Dedifferentiated amniotic fluid mesenchymal stem cell (primary cell): ENCODE results near the gene RHOH.

Experiments
- DNase-seq: peaks from one replicate; pipeline ENCODE4 v3.0.0-alpha.2; 2016; ENCODE audit errors: extremely low spot score

RHOH gene

DNA sequence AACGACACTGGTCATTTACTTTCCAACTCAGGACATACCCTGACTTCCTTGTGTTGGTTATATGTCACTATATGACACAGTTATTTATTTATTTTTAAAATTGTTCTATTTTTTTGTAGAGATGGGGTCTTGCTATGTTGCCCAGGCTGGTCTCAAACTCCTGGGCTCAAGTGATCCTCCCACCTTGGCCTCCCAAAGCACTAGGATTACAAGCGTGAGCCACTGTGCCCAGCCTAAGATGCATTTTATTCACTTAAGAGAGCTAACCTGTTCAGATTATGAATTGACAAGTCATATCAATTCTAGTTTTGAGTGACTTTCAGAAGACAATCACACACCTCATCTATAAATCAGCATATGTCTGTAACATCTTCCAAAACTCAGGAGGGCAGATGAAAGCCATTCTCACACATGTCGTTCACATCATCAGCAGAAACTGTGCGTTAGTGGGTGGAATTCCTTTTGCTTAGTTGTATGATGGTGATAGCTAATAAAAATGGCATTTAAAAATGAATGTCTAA is 9.4 kb upstream of the RHOH start:
- DNase-seq, result no peak

DNA sequence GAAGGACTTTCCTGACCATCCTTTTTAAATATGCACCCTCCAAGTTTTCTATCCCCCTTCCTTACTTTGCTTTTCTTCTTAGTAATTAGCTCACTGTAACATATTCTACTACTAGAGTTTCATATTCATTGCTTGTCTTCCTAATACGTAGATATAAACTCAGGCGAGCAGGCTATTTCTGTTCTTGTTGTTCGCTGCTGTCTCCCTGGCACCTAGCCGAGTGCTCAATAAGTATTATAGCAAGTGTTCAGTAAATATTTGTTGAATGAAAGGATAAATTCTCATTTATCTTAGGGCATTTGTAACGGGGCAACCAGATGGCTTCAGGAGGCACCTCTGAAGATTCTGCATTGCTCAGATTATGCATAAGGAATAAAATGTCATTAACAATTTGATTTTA is 6.8 kb upstream of the RHOH start:
- DNase-seq, result no peak

DNA sequence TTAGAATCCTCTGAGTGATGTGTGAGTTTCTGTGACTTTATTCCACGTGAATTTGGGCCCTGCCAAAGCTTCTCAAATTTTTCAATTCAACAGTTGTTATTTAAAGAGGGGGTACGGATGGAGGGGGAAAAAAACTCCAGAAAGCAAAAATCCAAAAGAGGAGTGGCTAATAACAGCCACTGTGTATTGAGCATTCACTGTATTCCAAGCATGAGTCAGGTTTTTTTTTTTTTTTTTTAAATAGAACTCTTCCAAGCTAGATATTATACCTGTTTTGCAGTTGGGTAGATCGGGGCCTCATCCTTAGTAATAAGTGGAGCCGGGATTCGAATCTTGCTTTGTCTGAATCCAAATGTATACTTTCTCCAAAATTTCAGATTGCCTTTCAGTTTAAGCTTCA is 6.4 kb upstream of the RHOH start:
- DNase-seq, result no peak

DNA sequence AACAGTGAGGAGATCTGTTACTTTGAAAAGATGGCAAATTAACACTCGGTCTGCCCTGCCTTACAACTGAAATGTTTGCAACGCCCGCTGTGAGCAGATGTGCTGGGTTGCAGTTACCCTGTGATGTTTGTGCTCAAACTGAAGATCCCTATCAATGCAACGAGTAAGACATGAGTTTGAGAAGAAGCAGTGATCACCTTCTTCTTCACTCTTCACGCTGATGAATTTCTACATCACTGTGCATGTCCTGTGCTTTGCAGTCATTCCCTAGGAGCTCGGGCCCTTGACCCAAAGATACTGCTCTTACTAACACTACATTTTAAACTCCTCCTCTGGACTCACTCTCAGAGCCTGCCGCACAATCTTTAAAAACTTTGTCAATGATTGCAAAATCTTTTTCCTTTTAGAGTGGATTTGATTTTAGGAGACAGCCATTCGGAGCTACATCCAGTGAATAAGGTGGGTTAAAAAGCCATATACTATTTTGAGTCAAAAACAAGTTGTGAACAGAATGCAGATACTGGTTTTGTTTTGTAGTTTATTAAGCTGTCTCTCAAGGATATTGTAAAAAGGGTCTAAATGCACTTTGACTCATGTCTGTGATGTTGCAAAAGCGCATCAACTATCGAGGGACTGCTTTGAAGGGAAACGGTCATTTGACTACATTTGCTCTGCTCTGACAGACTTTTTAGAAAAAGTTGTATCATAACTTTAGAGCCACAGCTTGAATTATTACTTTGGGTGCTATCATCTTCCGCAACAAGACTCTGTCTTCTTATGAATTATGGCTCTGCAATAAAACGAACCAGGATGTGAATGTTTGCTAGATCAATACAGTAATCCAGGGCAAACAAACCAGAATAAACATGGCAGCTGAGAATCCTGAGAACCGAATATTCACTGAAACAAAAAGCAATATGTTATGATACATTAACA is 5.7 kb upstream of the RHOH start:
- DNase-seq, result no peak

DNA sequence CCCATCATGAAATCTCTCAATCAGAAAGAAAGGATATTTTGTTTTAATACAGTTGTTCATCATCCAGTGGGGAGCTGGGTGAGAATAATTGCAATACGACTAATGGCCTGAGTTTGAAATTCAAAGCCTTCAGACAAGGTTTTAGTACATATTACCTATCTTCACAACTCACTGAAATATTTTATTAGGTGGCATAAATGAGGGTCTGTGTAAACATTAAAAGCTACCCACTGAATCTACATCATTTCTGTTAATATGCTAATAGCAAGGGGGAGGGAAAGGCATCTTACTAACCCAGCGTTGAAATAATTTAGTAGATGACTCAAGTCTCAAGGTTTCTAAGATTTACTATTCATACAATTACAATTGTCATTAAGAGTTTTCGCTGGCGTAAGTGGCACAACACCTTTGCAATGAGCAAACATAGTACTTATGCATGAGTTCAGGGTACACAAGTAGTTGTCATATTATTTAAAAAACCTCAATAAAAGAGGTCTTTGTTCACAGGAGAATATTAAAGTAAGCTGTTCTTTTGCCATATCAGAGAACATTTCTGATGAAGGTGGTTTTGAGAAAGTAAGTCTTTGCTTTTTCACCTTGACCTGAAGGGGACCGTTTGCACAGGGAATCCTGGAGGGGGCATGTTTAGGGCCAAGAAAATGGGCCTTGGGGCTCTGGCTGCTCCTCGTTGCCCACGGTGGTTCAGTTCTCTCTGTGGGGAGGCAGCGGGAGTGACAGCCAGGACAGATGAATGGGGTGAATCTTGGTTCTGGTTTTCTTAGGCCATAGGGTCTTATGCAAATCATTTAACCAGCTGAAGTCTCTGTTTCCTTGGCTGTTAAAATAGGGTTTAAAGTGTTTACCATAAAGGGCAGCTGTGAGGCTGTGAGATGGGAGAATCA is 4.5 kb upstream of the RHOH start:
- DNase-seq, result no peak

DNA sequence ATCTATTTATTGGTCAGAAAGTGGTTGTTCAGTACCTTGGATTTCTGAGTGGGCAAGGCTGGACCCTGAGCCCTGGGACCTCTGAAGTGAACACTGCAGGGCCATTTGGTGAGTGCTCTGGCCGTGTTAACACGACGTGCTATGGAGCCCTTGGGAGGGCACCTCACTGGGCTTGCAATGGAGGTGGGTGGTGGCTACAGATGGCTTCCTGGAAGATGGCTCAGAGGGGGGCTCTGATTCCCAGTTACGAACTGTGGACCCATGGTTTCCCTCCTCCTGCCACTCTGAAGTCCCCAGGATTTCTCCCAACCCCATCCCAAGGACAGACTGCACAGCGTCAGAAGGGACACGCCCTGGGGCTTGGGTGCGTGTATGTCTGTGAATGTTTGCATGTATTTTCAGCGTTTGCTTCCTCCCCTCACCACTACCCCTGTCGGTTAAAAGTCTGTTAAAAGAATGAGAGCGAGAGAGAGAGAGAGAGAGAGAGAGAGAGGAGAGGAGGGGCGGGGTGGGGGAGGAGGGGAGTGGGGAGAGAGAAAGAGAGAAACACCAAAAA is 3.7 kb upstream of the RHOH start:
- DNase-seq, result no peak

DNA sequence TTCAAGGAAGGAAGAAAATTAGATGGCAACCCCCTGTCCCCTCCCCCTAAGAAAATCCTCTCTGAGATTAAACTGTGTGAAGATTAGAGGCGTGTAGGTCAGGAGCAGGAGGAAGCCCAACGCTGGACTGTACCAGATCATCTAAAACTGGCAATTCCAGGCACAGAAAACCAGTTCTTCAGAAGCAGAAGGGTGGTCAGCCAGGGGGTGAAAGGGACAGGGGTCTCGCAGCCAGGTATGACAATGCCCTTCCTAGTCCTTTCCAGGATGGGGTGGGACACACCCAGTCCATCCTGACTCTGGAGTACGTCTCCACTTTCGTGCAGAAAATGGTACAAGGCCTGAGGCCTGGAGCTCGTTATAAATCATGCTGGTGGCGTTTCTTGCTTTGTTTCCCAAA is 3.3 kb upstream of the RHOH start:
- no peak for DNase-seq

DNA sequence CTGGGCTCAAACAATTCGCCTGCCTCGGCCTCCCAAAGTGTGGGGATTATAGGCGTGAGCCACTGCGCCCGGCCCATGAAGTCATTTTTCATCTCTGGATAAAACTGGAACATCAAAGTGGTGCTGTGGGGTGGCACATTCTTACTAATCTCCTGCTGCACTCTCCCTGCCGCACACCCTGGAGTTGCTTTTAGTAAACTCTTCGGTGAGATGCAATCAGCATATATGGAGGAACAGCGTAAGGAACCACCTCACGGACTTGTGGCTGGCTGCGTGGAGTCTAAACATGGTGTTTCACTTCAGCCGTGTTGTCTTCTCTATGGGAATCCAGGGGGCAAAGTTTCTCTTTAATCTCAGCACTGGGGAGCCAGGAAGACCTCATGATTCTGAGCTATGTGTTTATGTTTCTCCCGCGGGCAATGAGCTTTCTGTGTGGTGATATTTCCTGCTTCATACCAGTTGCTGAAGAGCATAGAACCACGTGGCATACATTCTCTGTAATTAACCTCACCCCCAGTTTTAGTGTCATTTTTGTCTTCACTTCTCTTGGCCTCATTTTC is 2.1 kb upstream of the RHOH start:
- no peak for DNase-seq

DNA sequence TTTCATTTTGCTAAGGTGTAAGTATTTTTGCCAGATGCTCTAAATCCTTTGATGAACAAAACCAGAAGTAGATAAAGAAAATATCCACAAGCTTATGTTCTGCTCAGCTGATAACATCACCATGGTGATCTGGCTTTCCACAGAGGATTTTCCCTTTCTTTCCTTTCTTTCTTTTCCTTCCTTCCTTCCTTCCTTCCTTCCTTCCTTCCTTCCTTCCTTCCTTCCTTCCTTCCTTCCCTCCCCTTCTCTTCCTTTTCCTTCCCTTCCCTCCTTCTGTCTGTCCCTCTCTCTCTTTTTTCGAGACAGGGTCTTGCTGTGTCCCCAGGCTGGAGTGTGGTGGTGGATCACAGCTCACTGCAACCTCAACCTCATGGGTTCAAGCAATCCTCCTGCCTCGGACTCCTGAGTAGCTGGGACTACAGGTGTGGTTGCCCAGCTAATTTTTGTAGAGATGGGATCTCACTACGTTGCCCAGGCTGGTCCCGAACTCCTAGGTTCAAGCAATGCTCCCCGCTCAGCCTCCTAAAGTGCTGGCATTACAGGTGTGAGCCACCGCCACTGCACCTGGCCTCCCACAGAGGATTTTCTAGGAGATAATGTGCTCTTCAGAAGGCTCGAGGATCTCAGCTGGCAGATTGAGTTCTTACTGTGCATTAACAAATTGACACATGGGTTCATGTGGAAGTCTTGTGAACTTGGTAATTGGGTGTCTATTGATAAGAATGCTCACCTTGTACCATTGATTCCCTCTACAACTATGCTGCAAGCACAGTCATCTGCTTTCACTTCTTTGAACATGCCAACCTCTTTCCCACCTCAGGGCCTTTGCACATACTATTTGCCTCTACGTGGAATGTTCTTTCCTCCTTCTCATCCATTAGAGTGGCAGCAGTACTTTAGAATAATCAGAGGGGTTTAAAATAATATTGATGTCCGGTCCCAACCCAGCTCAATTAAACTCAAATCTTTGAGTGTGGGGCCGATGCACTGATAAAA is 1.4 kb upstream of the RHOH start:
- no peak for DNase-seq

DNA sequence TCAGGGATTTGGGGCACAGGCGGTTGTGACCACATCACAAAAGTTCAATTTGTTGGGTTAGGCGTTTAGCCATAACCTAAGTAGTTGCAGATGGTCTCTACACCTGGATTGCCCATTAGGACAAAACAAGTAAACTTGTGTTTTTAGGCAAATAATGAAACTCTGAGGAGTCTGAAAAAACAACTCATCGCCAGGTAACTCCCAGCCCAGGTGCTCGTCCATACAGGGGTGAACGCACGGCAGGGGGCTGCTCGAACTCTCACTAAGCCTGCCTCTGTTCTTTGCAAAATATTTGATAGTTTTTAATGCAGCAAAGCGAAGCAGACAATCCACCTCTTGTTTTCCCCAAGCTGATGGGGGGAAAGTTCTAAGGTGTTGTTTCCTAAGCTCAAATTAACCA is 559 bp upstream of the RHOH start:
- no peak for DNase-seq

DNA sequence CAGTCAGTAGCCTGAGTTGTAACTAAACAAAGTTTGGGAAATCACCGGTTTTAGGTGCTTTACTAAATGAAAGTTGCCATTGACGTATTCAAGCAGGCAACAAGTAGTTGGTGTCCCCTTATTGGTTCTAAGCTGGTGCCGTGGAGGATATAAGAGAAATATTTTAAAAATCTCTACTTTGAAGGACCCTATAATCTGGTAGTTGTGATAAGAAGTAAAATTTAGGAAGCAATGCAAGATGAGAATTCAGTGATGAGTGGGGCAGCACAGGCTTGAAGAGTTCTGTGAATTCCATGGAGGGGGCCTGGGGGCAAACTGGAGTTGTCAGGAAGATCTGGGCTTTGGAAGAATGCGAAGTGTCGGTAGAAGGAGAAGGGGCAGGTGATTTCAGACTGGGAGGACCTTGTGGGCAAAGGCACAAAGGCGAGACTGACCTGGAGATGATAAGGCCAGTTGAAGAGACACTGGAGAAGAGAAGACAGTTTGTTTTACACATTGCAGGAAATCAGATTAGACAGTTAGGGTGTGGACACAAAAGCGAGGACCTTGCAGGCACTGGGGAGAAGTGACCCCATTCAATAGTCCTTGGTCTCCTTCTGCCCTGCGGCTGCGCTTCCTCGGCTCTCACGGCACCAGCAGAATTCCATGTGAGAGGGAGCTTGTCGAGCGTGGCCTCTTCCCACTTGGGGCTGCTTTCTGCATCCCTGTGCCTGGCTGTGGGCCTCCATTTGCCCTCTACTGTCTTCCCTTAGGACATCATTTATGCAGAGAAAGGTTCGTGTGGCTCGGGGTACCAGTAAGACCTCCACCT is 1.3 kb downstream of the RHOH start:
- DNase-seq, result no peak

DNA sequence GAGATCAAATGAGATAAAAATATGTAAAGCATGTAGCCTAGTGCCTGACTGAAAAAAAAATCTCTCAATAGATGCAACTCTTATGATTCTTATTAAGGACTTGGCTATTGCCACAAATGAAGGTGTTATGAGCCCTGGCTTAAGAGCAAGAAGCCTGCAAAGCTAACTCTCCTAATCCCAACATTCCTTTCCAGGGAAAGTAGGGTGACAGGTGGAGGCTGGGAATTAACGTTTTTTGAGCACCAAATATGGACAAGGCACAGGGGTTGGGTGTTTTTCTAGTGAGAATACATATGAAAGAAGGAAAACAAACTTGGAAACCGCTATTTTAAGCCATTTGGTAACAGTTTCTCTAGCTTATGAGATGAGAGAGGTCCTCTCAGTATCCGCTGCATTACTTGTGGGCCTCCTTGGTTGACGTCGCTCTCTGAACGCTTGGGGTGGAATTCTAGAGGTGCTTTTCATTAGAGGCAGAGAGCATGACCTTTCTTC is 2.4 kb downstream of the RHOH start:
- DNase-seq, result no peak

DNA sequence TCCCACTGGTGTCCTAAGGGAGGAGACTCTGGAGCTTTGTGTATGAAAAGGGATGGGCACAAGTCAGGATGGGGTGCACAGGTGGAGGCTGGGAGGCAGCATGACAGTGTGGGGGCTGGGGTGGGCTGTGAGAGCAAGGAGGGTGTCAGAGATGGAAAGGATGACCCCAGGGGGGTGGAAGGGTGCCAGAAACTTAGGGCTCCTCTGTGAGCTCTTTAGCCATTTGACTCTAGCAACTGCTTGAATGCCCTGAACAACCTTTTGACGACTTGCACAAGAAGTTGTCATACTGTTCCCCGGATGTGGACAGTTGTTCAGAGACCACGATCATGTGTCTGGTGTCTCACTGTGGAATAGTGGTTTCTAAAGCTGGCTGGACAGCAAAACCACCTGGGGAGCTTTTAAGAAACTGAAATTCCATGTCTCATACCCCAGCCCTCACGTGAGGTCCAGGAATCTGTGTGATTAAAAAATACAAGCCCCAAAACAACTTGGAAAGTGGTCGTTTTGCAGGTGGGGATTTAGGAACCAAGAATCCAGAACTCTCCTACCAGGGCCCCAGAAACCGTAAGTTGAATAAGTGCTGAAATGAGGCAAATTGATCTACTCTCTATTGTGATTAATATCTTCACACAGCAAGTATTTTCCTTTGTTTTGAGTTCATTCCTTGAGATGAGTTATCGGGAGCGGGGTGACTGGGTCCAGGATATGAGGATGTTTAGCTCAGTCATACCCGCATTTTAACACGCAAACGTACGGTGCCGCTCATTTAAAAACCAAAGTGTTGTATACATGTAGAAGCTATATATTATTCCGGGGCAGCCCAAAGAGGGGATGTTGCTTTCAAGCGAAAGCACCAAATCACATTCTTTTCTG is 3.4 kb downstream of the RHOH start:
- DNase-seq, result no peak

DNA sequence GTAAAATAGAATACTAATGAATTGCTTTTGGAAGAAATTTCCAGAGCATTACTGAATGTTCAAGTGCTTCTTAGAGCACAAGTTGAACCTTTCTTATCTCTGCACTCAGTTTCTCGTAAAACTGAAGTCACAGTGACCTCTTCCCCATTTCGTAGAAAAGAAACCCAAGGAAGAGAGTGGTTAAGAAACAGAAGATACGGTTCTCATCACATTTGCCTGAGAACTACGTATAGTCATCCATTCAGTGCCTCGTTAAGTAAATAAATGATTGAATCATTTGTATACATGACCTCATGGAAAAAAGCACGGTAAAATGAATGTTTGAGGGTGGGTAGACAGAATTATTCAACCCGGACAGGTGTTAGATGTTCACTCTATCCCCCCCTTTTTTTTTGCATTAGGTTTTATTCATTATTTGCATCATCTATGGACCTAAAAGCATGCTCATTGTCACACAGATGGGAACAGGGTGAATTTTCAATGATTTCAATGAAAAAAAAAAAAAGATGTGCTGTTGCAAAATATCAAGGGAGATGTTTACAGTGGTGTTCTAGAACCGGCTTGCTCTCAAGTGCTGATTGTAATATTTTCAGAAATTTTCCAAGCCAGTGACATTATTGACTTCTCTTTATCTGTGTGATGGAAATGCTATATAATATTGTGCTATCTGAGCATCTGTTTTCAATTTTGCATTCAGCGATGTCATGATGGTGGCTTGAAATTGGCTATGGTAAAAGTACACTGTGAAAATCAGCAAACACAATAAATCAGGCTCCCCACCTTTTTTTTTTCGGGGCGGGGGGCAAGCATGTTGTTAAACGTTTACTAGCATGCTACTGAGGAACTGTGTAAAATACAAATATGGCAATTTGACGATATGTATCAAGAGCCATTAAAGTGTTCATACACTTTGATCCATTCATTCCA is 4.3 kb downstream of the RHOH start:
- no peak for DNase-seq

DNA sequence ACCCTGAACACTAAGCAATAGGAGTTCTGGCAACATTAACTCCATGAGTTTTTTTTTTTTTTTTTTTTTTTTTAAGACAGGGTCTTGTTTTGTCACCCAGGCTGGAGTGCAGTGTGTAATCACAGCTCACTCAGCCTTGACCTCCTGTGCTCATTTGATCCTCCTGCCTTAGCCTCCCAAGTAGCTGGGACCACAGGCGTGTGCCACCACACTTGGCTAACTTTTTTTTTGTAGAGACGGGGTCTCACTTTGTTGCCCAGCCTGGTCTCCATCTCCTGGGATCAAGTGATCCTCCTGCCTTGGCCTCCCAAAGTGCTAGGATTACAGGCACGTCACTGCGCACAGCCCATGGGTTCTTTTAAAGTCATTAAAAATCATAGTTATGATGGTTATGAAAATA is 5.1 kb downstream of the RHOH start:
- no peak for DNase-seq

DNA sequence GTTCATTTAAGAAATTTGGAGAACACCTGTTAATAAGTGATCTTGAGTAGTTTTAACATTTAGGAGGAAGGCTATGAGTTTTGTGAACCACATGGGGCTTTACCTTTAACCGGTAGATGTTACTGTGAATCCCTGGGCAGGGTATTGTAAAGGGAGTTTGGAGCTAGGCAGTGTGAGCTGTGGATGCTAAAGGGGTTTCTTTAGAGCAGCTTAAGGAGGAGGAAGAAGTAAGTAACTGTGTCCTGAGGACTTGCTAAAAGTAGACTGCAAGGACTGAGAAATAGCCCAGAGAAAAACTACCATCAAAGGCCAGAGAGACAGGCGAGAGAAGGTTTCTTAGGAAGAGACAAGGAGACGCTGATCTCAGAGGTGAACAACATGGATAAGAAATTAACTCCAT is 5.6 kb downstream of the RHOH start:
- DNase-seq, result no peak

DNA sequence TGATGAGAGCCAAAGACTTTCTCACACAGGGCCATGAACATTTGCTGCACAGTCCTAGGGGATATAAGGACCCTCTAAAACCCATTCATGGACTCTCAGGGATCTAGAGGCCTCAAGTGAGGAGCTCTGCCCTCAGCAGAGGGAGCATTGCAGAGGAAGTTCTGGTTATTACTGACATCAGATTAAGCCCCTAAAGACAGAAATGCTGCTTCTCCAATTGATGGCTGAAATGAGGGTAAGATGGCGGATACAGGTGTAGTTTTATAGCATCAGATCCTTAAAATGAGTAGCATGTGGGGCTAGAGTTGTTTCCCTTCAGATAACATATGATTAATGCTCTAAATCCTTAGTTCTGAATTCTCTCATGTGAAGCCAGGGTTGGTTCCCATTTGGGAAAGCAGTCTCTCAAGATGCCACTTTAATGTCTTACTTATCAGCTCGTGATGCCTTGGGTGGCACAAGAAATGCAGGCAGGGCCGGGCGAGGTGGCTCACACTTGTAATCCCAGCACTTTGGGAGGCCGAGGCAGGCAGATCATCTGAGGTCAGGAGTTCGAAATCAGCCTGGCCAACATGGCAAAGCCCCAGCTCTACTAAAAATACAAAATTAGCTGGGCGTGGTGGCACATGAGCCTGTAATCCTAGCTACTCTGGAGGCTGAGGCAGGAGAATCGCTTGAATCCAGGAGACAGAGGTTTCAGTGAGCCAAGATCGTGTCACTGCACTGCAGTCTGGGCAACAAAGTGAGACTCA is 7.9 kb downstream of the RHOH start:
- DNase-seq, result no peak
